Lung (tissue), 12 donors: ENCODE data around the gene WDR20. TPM values are rescaled to one million over a fixed set of nuclear protein-coding genes. Genes with fewer than 3 reads are reported as not detected.
"Not testable (repeated sequence)": the region's sequence is repeated elsewhere in the genome, so short reads cannot be mapped to it uniquely, and the experiment has no call there.

Source experiments
- ATAC-seq: fragments of 200-7000 bp; cut with Tn5 transposase; one replicate; pipeline ENCODE4 v1.9.1; 2020; ENCODE audit warnings: moderate number of reproducible peaks; ENCODE audit not compliant: insufficient read depth, low FRiP score
- DNase-seq, 3 donors: peaks; one replicate each; pipeline ENCODE4 v3.0.0-alpha.2; 2013 to 2017
- H3K27ac ChIP-seq, 2 donors: one replicate each; pipeline ENCODE4 v1.5.1; 2013; ENCODE audit warnings: mild to moderate bottlenecking in 2 of 2, moderate library complexity in 2 of 2, control low read depth in 1 of 2, inconsistent platforms in 1 of 2, low read depth in 1 of 2, low read length in 1 of 2
- H3K27me3 ChIP-seq, 3 donors: one replicate each; pipeline ENCODE4 v1.5.1; 2013; ENCODE audit warnings: low read length in 2 of 3; ENCODE audit not compliant: control insufficient read depth in 3 of 3, insufficient read depth in 3 of 3
- H3K36me3 ChIP-seq, 4 donors: one replicate each; pipeline ENCODE4 v1.5.1; 2013; ENCODE audit warnings: low read length in 4 of 4, mild to moderate bottlenecking in 1 of 4, moderate library complexity in 1 of 4; ENCODE audit not compliant: control insufficient read depth in 4 of 4, insufficient read depth in 4 of 4
- H3K4me1 ChIP-seq, 5 donors: one replicate each; pipeline ENCODE4 v1.5.1; 2013; ENCODE audit warnings: low read length in 5 of 5, mild to moderate bottlenecking in 2 of 5, moderate library complexity in 1 of 5; ENCODE audit not compliant: control insufficient read depth in 5 of 5, insufficient read depth in 5 of 5
- H3K4me3 ChIP-seq: one replicate; pipeline ENCODE4 v1.5.1; 2013; ENCODE audit warnings: mild to moderate bottlenecking, control low read depth, moderate library complexity
- H3K9ac ChIP-seq, 2 donors: one replicate each; pipeline ENCODE4 v1.5.1; 2013; ENCODE audit warnings: low read length in 2 of 2, control low read depth in 1 of 2; ENCODE audit not compliant: insufficient read depth in 1 of 2
- H3K9me3 ChIP-seq, 4 donors: one replicate each; pipeline ENCODE4 v1.5.1; 2013; ENCODE audit warnings: low read length in 3 of 4, mild to moderate bottlenecking in 1 of 4, moderate library complexity in 1 of 4; ENCODE audit not compliant: control insufficient read depth in 4 of 4, insufficient read depth in 3 of 4
- CTCF ChIP-seq: IDR thresholded peaks from 2 replicates; pipeline ENCODE4 v1.5.1; 2012; ENCODE audit warnings: mild to moderate bottlenecking; ENCODE audit errors: control extremely low read depth, extremely low read depth
- WGBS, 2 donors: extraction: QIAGEN DNeasy Blood & Tissue Kit; methylation state at CpG; one replicate each; pipeline ENCODE4 v1.1.7; 2013; 5-methylcytosine and 5-hydroxymethylcytosine counted together
- polyA plus RNA-seq, 2 donors: library from polyadenylated mRNA; stranded (reverse); fragments of 200-250 nt; gene quantifications; one replicate each; pipeline ENCODE4 v1.2.1, GENCODE V29; 2013
- total RNA-seq, 2 donors: library from RNA; depleted of rRNA in 1 of 2; stranded (reverse); fragments of >200 nt in 1 of 2; gene quantifications; one replicate each; pipeline ENCODE4 v1.2.1, GENCODE V29; 2014 to 2021
- donor health status: control.
- donor health status: control.
- donor health status: Bipolar disorder and iron deficiency.
- donor health status: healthy.
- donor health status: DM: yes; HTN: yes; CAD: no.

Gene WDR20
- total and polyA plus RNA-seq, 4 donors: 10.3 to 30.7 (median 19.7) TPM

- Histone ChIP-seq H3K36me3 (no peaks in the 10 kb centered on the region), H3K4me3 (no peak overlapping the region), H3K4me1 (no peaks in the 10 kb centered on the region), H3K27me3 (no peaks in the 10 kb centered on the region), H3K9me3 (no peaks in the 10 kb centered on the region), H3K9ac (no peak overlapping the region), H3K27ac (no peak overlapping the region)
- DNase-seq: no peak
- no peak for TF ChIP-seq CTCF
- ATAC-seq: no peak
- 86 to 90% methylated on average over 4 of the region's 4 CpGs for WGBS, 2 donors
These were observed 34.3 kb upstream of the WDR20 start for GRCh38 chr14:102105369-102105768.

- whole genome bisulfite sequencing, 2 donors: 92 to 97% methylated on average over 1 of the region's 1 CpG
- H3K27ac ChIP-seq, H3K9me3 ChIP-seq, H3K27me3 ChIP-seq, H3K4me3 ChIP-seq, H3K9ac ChIP-seq, H3K4me1 ChIP-seq, DNase-seq, H3K36me3 ChIP-seq, ATAC-seq: not testable (repeated sequence)
These were observed 30.4 kb upstream of the WDR20 start for GRCh38 chr14:102109332-102109731.

GRCh38 chr14:102111101-102111500 lies 28.6 kb upstream of the WDR20 start:
- no peak for DNase-seq
- no peak overlapping the region for H3K27ac ChIP-seq

More at GRCh38 chr14:102111101-102111500, 28.6 kb upstream of the WDR20 start:
- Histone ChIP-seq H3K4me1 (no peaks in the 10 kb centered on the region), H3K9me3 (peaks cover 0 to 2% (median 0%) of the 10 kb centered on the region in 4 donors), H3K27me3 (no peaks in the 10 kb centered on the region), H3K4me3 (no peak overlapping the region), H3K36me3 (no peaks in the 10 kb centered on the region), H3K9ac (no peak overlapping the region)
- TF ChIP-seq CTCF: no peak
- no peak for ATAC-seq
- 95 to 97% methylated on average over 3 of the region's 3 CpGs for WGBS, 2 donors
